ENCODE measurements around the gene NAALADL2.

GRCh38 chr3:175005881-175006280, 146.7 kb downstream of the NAALADL2 start:
- TF ChIP-seq CTCF (conservative IDR thresholded peaks at IDR 0.05; ENCODE audit: low read depth, low read length) (no peak), EZH2phosphoT487 (IDR thresholded peaks at IDR 0.05; ENCODE audit: borderline replicate concordance, low read length) (no peak)
